IPS-NIHi7 (cell line): ENCODE measurements around the gene MVB12B.

ENCODE experiments used
- DNase-seq: peaks from one replicate; pipeline ENCODE4 v3.0.0; 2012; ENCODE audit warnings: mixed read lengths; ENCODE audit errors: extremely low spot score

MVB12B gene

GRCh38 chr9:126520453-126520852 is 193.8 kb downstream of the MVB12B start:
- no peak for DNase-seq

- DNase-seq, result no peak
These were observed 194.5 kb downstream of the MVB12B start for GRCh38 chr9:126521089-126521488.

GRCh38 chr9:126521551-126521950 is 194.9 kb downstream of the MVB12B start:
- no peak for DNase-seq

- no peak for DNase-seq
These were observed 195.5 kb downstream of the MVB12B start for GRCh38 chr9:126521976-126522590.

- no peak for DNase-seq
These were observed 196.2 kb downstream of the MVB12B start for GRCh38 chr9:126522612-126523356.

GRCh38 chr9:126523611-126524111 is 197.0 kb downstream of the MVB12B start:
- DNase-seq, result no peak

GRCh38 chr9:126524353-126525077 is 197.9 kb downstream of the MVB12B start:
- DNase-seq, result no peak

- DNase-seq, result no peak
These were observed 199.8 kb downstream of the MVB12B start for GRCh38 chr9:126526218-126527108.

- DNase-seq, result no peak
These were observed 200.6 kb downstream of the MVB12B start for GRCh38 chr9:126527109-126527825.

GRCh38 chr9:126528111-126528510 is 201.5 kb downstream of the MVB12B start:
- no peak for DNase-seq

- no peak for DNase-seq
These were observed 202.3 kb downstream of the MVB12B start for GRCh38 chr9:126528915-126529314.

GRCh38 chr9:126531035-126531571 is 204.5 kb downstream of the MVB12B start:
- no peak for DNase-seq

- DNase-seq, result no peak
These were observed 205.0 kb downstream of the MVB12B start for GRCh38 chr9:126531591-126531990.

GRCh38 chr9:126532019-126532462 is 205.4 kb downstream of the MVB12B start:
- no peak for DNase-seq

GRCh38 chr9:126532489-126532888 is 205.9 kb downstream of the MVB12B start:
- DNase-seq, result no peak

- DNase-seq, result no peak
These were observed 206.6 kb downstream of the MVB12B start for GRCh38 chr9:126532951-126533925.

GRCh38 chr9:126533926-126534310 is 207.3 kb downstream of the MVB12B start:
- DNase-seq, result no peak

GRCh38 chr9:126534431-126535186 is 208.0 kb downstream of the MVB12B start:
- DNase-seq, result peak; percentile 62

- no peak for DNase-seq
These were observed 209.5 kb downstream of the MVB12B start for GRCh38 chr9:126536131-126536530.
